Peyer's patch (tissue), 4 donors: ENCODE results near the gene KCNN3.

Source experiments
- CTCF ChIP-seq, 6 experiments: fragments of 450-650 bp in 4 of 6; fragments of 200-600 bp in 2 of 6; sonication (generic) in 1 of 6; IDR thresholded peaks; one replicate each; pipeline ENCODE4 v1.5.1; 2017 to 2019; ENCODE audit warnings: antibody characterized with exemption in 6 of 6, mild to moderate bottlenecking in 3 of 6, moderate library complexity in 1 of 6
- POLR2A ChIP-seq, 2 donors: fragments of 450-650 bp; IDR thresholded peaks; one replicate each; pipeline ENCODE4 v1.5.1; 2017; ENCODE audit warnings: antibody characterized with exemption in 2 of 2, mild to moderate bottlenecking in 2 of 2, moderate library complexity in 2 of 2

GRCh38 chr1:154788110-154788870, 81.8 kb downstream of the KCNN3 start:
- TF ChIP-seq POLR2A (IDR thresholded peaks at IDR 0.05) (no peak), CTCF (IDR thresholded peaks at IDR 0.05) (no peak)
